ENCODE data around the gene WASF2.

The WASF2 gene

DNA sequence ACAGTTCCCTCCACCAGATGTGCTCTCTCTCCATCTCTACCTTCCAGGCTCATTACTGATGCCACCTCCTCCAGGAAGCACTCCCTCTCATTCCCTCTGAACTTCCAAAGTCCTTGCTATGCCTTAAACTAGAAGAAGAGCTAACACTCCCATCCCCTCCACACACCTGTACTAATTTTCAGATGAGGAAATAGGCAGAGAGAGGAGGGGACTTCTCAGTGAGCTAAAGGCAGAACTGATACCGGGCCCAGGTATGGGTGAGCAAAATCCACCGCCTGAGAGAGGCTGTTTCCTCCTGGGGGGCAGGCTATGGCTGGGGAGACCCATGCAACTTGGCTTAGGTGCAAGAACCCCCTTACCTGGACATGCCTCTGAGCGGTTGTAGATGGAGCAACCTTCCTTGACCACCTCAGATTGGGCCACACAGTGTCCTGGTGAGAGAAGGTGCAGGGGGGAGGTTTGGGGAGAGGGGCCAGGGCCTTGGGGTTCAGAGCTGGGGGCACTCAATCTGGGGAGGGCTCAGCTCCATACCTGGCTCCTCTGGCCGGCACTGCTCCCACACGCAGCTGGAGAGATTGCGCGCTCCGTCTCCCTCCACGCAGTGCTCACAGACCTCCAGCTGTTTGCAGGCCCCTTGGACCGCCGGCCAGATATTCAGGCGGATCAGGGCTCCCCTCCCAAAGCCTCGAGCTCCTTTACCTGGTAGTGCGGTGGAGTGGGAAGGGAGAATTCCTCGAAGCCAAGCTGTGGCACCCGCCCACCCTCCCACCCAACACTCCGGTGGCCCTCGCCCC, 107.8 kb downstream of the WASF2 start:
- Histone ChIP-seq H3K4me1 (ENCODE audit: control insufficient read depth, insufficient read depth, low read length) (peaks cover 20% of the 10 kb centered on the region), H3K4me3 (ENCODE audit: low read length) (no peak overlapping the region), H3K36me3 (ENCODE audit: control insufficient read depth, insufficient read depth, low read length) (no peaks in the 10 kb centered on the region), H3K9me3 (ENCODE audit: control insufficient read depth, low read length) (no peaks in the 10 kb centered on the region), H3K9ac (ENCODE audit: low read length) (no peak overlapping the region), H3K27me3 (ENCODE audit: control insufficient read depth, insufficient read depth, low read length) (peaks cover 14% of the 10 kb centered on the region)

DNA sequence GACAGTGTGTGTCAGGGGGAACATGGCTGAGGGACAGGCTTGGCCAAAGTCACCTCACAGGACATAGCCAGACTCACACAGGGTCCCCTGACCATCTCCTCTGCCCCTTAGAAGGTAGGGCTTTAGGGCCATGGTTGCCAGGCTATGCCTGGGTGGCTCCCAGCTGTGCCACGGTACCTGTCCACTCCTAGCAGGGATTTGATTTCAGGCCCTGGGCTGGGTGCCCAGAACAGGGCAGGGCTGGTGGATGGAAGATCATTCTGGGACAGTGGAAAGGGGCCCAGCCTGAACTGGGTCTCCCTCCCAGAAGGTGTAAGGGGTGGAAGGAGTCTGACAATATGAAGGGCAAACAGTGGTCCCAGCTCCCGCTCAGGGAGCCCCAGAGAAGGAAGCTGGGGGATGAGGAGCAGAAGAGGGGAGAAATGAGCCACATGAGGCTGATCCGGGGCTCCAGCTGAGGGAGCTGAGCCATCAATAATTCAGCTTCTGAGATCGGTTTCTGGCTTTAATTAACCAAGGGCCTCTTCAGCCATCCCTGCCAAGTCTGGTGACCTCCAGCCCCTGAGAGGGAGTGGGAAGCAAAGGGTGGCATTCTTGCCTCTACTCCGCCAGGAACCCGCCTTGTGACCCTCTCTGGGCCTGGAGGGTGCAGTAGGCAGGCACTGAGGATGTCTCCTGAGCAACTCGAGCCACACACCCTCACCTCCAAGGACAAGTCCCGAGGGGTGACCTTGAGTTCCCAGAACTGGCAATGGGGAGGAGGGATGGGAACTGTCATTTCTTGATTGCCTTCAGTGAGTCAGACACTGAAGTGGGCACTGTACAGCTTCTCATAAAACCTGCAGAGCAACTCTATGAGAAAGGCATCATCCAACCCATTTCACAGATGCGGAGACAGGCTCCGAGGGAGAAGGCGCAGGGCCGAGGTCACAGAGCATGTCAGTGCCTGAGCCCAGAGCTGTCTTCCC, 108.9 kb downstream of the WASF2 start:
- peaks cover 20% of the 10 kb centered on the region for H3K4me1 ChIP-seq (ENCODE audit: control insufficient read depth, insufficient read depth, low read length)
- no peak overlapping the region for H3K4me3 ChIP-seq (ENCODE audit: low read length)
- no peaks in the 10 kb centered on the region for H3K9me3 ChIP-seq (ENCODE audit: control insufficient read depth, low read length)
- H3K36me3 ChIP-seq (ENCODE audit: control insufficient read depth, insufficient read depth, low read length): no peaks in the 10 kb centered on the region
- H3K27me3 ChIP-seq (ENCODE audit: control insufficient read depth, insufficient read depth, low read length): peaks cover 14% of the 10 kb centered on the region
- H3K9ac ChIP-seq (ENCODE audit: low read length): no peak overlapping the region

DNA sequence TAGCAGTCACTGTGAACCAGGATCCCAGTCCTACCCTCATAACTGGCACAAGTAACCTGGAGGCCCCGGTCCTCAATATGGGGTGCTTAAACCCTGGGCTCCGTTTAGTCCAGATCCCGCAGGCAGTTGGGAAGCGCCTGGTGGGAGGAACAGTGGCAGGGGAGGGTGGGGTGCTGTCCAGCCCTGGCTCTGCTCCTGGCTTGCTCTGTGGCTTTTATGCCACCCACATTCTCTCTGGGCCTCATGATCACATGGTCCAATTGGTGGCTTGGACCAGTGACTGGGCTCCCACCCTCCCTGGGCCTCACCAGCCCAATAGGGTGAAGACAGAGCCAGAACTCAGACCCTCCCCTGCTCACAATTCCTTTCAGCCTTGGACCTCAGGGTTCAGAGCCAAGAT, 109.7 kb downstream of the WASF2 start:
- H3K9me3 ChIP-seq (ENCODE audit: control insufficient read depth, low read length): no peaks in the 10 kb centered on the region
- H3K9ac ChIP-seq (ENCODE audit: low read length): no peak overlapping the region
- H3K4me3 ChIP-seq (ENCODE audit: low read length): no peak overlapping the region
- H3K27me3 ChIP-seq (ENCODE audit: control insufficient read depth, insufficient read depth, low read length): peaks cover 14% of the 10 kb centered on the region
- peaks cover 20% of the 10 kb centered on the region for H3K4me1 ChIP-seq (ENCODE audit: control insufficient read depth, insufficient read depth, low read length)
- no peaks in the 10 kb centered on the region for H3K36me3 ChIP-seq (ENCODE audit: control insufficient read depth, insufficient read depth, low read length)

DNA sequence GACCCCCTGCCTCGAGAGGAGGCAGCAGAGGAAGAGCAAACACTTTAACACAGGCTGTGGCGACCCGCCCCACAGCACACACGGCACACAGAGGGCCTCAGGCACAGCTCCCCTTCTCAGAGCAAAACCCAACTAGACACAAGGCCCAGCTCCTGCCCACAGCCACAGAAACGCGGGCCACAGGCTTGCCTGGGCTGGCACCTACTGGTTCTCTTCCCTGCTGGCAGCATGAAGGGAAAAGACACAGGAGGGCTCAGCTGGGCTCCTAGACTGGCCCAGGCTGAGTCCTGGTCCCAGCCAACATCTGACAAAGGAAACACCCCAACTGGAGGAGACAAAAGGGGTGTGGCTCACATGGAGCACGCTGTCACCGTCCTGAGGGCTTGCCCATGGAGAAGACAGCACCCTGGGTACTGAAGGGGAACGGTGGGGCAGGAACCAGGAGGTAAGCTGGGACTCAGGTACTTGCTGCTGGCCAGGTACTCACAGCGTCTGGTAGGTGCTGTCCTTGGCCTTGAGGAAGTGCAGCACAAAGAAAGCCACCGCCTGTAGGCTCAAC, 110.3 kb downstream of the WASF2 start:
- H3K9me3 ChIP-seq (ENCODE audit: control insufficient read depth, low read length): no peaks in the 10 kb centered on the region
- H3K9ac ChIP-seq (ENCODE audit: low read length): no peak overlapping the region
- H3K36me3 ChIP-seq (ENCODE audit: control insufficient read depth, insufficient read depth, low read length): no peaks in the 10 kb centered on the region
- peaks cover 14% of the 10 kb centered on the region for H3K27me3 ChIP-seq (ENCODE audit: control insufficient read depth, insufficient read depth, low read length)
- H3K4me1 ChIP-seq (ENCODE audit: control insufficient read depth, insufficient read depth, low read length): peaks cover 20% of the 10 kb centered on the region
- no peak overlapping the region for H3K4me3 ChIP-seq (ENCODE audit: low read length)

DNA sequence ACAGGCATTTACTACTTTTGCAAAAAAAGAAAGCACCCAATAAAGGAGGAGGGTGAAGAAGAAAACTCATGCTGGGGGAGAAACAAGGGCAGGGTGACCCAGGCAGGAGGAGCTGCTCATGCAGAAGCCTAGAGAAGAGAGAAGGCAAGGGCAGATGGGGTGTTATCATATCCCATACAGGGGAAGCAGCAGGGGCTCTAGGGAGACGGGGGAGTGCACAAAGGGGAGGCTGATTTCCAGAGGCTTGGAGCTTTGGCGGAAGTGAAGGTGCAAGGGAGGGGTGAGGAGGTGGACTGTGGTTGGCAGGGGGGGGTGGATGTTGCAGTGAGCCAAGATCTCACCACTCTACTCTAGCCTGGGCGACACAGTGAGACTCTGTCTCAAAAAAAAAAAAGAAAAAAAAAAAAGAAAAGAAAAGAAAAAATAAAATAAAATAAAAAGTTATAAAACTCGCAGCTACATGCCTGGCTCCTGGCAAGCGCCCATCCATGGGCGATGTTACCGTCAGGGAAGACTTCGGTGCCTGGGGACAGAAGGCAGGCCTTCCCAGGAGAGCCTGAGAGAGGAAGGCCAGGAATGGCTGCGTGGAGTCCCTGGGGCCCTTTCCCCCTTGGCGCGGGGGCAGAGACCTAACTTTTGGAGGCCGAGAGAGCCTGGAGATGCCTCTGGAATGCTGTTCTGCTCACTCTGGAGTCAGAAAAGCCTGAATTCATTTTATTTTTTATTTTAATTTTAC, 112.0 kb downstream of the WASF2 start:
- H3K36me3 ChIP-seq (ENCODE audit: control insufficient read depth, insufficient read depth, low read length): no peaks in the 10 kb centered on the region
- peaks cover 14% of the 10 kb centered on the region for H3K27me3 ChIP-seq (ENCODE audit: control insufficient read depth, insufficient read depth, low read length)
- no peak overlapping the region for H3K4me3 ChIP-seq (ENCODE audit: low read length)
- no peak overlapping the region for H3K9ac ChIP-seq (ENCODE audit: low read length)
- H3K9me3 ChIP-seq (ENCODE audit: control insufficient read depth, low read length): no peaks in the 10 kb centered on the region
- H3K4me1 ChIP-seq (ENCODE audit: control insufficient read depth, insufficient read depth, low read length): peaks cover 16% of the 10 kb centered on the region

DNA sequence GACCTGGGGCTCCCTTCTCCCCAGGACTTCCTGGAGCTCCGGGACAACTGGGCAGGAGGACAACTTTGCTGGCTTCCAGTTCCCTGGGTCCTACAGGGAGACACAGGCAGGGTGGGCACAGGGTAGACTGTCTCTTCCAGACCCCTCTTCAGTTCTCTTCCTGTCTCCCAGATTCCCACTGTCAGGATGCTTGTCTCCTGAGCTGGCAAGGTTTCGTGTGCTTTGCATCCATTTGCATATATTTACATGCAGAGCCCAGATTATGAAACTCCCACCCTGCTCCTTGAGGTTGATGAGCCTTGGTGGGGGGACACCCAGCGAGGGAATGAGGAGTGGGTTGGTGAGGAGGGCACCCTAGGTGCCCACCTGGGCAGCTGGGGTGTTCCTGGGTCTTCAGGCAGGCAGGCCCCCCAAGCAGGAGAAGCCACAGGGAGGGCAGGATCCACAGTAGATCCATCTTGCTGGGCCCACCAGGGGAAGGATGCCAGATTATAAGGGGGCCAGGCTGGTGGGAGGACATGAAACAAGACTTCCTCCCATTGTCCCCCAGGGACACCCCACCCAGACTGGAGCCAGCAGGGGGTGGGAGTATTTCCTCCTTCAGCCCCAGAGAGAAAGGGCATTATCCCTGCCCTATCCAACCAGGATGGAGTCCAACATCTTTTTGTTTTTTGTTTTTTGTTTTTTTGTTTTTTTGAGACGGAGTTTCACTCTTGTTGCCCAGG, 115.4 kb downstream of the WASF2 start, which contains the start of gene FCN3:
Gene FCN3 (minus strand): TSS at position 463 of the 725 bp plus-strand sequence. CDS start 6 bp downstream, at position 457.
- no peaks in the 10 kb centered on the region for H3K9me3 ChIP-seq (ENCODE audit: control insufficient read depth, low read length)
- H3K27me3 ChIP-seq (ENCODE audit: control insufficient read depth, insufficient read depth, low read length): no peaks in the 10 kb centered on the region
- peaks cover 2% of the 10 kb centered on the region for H3K4me1 ChIP-seq (ENCODE audit: control insufficient read depth, insufficient read depth, low read length)
- no peaks in the 10 kb centered on the region for H3K36me3 ChIP-seq (ENCODE audit: control insufficient read depth, insufficient read depth, low read length)
- no peak within 1 kb of the TSS for H3K9ac ChIP-seq (ENCODE audit: low read length)
- H3K4me3 ChIP-seq (ENCODE audit: low read length): no peak within 1 kb of the TSS

DNA sequence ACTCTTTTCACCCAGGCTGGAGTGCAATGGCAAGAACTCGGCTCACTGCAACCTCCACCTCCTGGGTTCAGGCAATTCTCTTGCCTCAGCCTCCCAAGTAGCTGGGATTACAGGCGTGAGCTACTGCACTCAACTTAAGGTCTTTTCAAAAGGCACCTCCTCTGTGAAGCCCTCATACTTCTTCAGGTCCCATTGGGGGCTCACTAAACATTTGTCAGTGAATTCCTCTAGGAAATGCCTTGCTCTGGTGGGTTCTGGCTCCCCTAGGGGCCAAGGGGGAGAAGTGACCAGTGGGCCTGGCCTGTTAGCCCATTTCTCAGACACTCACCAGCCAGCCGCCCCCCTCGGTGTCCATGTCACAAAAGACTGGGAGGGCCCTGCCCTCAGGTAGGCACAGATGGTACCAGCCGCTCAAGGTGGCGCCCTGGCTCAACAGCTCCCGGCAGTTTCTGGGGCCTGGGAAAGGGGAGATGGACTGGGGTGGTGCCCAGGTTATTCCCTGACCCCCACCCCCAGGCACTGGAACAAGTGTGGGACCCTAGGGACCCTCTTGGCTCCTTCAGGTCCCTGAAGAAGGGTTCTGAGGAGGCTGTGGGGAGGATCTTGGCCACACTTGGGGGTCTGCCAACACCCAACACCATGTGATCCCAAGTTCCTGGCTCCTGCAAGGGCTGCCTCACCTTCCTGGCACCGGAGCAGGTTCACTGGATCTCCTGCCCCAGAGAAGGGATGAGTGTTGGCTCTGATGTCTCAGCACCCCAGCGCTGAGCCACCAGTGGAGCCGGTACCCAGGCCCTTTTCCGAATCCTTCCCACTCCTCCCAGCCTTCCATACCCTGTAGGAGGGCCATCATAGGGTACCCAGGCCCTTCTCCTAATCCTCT, 116.9 kb downstream of the WASF2 start:
- H3K4me3 ChIP-seq (ENCODE audit: low read length): no peak overlapping the region
- H3K36me3 ChIP-seq (ENCODE audit: control insufficient read depth, insufficient read depth, low read length): no peaks in the 10 kb centered on the region
- H3K4me1 ChIP-seq (ENCODE audit: control insufficient read depth, insufficient read depth, low read length): no peaks in the 10 kb centered on the region
- no peaks in the 10 kb centered on the region for H3K9me3 ChIP-seq (ENCODE audit: control insufficient read depth, low read length)
- H3K27me3 ChIP-seq (ENCODE audit: control insufficient read depth, insufficient read depth, low read length): no peaks in the 10 kb centered on the region
- H3K9ac ChIP-seq (ENCODE audit: low read length): peak overlapping the region; percentile 8

DNA sequence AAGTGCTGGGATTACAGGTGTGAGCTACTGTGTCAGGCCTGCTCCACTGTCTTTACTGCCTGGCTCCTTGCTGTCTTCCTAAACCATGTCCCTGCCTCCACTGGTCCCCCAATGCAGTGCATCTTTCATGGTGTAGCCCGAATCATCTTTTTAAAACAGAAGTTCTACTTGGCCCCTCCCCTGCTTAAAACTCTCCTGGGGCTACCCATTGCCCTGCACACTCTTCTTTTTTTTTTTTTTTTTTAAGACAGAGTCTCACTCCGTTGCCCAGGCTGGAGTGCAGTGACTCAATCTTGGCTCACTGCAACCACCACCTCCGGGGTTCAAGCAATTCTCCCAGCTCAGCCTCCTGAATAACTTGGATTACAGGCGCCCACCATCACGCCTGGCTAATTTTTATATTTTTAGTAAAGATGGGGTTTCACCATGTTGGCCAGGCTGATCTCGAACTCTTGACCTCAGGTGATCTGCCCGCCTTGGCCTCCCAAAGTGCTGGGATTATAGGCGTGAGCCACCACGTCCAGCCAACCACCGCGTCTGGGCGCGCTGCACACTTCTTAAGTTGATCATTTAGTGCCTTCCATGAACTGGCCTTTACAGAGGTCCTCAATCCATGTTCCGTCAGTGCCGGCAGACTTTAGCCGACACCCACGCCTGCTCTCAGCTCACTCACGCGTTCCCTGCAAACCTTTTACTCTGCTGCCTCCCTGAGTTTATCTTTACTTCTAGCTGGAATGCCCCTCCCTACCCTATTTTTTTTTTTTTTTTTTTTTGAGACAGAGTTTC, 117.8 kb downstream of the WASF2 start:
- Histone ChIP-seq H3K9ac (ENCODE audit: low read length) (peak overlapping the region; percentile 8), H3K4me3 (ENCODE audit: low read length) (no peak overlapping the region), H3K27me3 (ENCODE audit: control insufficient read depth, insufficient read depth, low read length) (no peaks in the 10 kb centered on the region), H3K36me3 (ENCODE audit: control insufficient read depth, insufficient read depth, low read length) (no peaks in the 10 kb centered on the region), H3K9me3 (ENCODE audit: control insufficient read depth, low read length) (no peaks in the 10 kb centered on the region), H3K4me1 (ENCODE audit: control insufficient read depth, insufficient read depth, low read length) (peaks cover 5% of the 10 kb centered on the region)

DNA sequence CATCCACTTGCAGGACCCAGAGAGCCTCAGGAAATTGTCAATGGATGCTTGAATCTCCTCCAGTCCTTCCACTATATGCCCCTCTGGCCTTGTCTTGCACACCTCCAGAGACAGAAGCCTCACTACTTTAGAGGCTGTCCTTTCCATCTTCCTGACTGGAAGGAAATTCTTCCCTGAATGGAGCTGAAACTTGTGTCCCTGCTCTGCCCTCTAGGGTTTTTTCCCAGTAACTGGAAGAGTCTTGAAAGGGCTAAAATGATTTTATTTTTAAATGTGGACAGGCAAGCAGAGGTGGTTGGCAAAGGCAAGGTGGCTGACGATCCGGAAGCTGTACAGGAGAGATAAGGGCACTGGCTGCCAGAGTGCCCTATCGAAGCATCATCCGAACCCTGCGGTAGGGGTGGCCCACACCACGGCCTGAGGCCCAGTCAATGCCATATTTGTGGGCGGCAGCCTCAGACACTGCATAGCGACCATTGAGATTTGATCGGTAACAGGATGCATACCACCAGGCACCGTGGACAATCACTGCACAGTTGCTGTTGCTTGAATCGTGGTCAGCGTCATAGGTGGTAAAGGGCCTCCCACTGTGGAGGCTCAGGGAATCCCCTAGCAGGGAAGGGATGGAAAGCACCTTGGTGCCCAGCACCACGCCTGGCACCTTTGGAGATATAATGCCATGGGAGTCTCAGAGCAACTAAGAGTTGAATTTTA, 120.9 kb downstream of the WASF2 start:
- Histone ChIP-seq H3K36me3 (ENCODE audit: control insufficient read depth, insufficient read depth, low read length) (no peaks in the 10 kb centered on the region), H3K4me1 (ENCODE audit: control insufficient read depth, insufficient read depth, low read length) (peaks cover 22% of the 10 kb centered on the region), H3K27me3 (ENCODE audit: control insufficient read depth, insufficient read depth, low read length) (no peaks in the 10 kb centered on the region), H3K9ac (ENCODE audit: low read length) (no peak overlapping the region), H3K9me3 (ENCODE audit: control insufficient read depth, low read length) (no peaks in the 10 kb centered on the region), H3K4me3 (ENCODE audit: low read length) (no peak overlapping the region)
